HUES64 (cell line): ENCODE results near the gene CACNG8.
A peak's percentile ranks its signal among the peaks of the same experiment; 100 is the strongest.

Experiments
- H3K27ac ChIP-seq: 2 replicates; pipeline ENCODE4 v1.7.0; 2013; ENCODE audit warnings: low read depth, low read length, inconsistent platforms
- H3K27me3 ChIP-seq: 2 replicates; pipeline ENCODE4 v1.6.1; 2013; ENCODE audit warnings: mild to moderate bottlenecking, low read length; ENCODE audit not compliant: insufficient read depth
- H3K36me3 ChIP-seq: 2 replicates; pipeline ENCODE4 v1.6.1; 2013; ENCODE audit warnings: mild to moderate bottlenecking, low read length; ENCODE audit not compliant: insufficient read depth
- H3K4me1 ChIP-seq: 2 replicates; pipeline ENCODE4 v1.6.1; 2013; ENCODE audit warnings: mild to moderate bottlenecking, low read length, moderate library complexity; ENCODE audit not compliant: insufficient read depth
- H3K4me3 ChIP-seq: 2 replicates; pipeline ENCODE4 v1.5.1; 2013; ENCODE audit warnings: mild to moderate bottlenecking, low read length, moderate library complexity
- H3K9ac ChIP-seq: 2 replicates; pipeline ENCODE4 v1.6.1; 2013; ENCODE audit warnings: mild to moderate bottlenecking, low read depth, low read length
- H3K9me3 ChIP-seq: 2 replicates; pipeline ENCODE4 v1.6.1; 2013; ENCODE audit warnings: low read depth, low read length; ENCODE audit not compliant: insufficient read depth
- WGBS: fragments of 150-250, 120-280 bp; methylation state at CpG from one replicate; pipeline ENCODE4 v1.1.7; 2013; ENCODE audit warnings: missing lambda C conversion rate; 5-methylcytosine and 5-hydroxymethylcytosine counted together

The CACNG8 gene

DNA sequence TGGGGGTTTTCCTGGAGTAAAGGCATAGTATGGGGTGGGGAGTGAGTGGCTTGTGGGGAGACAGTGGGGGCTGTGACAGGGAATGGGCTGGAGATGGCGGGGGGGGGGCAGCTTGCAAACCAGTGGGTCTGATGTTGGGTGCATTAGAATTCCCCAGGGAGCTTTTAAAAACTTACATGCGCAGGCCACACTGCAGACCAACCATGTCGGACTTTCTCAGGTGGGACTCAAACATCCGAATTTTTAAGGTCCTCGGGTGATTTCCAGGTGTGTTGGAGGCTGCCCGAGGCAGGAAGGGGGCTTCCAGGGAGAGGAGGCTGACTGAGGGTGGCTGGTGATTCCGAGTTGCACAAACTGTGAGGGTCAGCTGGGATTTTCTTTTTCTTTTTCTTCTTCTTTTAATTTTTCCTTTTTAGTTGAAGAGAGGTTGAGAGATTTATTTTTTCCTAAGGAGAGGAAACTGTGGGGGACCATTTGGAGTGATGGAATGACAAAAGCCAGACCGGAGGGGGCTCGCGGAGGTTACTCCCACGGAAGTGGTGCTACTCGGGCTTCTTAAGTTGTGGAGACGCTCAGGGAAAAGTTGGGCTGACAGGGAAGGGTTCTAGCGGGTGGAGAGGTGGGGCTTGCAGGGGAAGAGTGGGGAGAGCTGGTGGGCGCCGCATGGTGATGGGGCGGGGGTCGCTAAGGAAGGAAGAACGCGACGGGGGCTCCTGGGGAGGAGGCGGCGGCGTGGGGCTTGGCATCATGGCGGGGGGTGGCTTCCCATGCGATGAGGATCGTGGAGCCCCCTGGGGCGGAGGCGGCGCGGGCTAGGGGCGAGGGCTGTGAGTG lies 997 bp upstream of the CACNG8 start:
- no peaks in the 10 kb centered on the region for H3K9me3 ChIP-seq
- H3K4me3 ChIP-seq = peak overlapping the region; percentile 59
- H3K36me3 ChIP-seq = peaks cover 18% of the 10 kb centered on the region
- peaks cover 47% of the 10 kb centered on the region for H3K27me3 ChIP-seq
- H3K4me1 ChIP-seq = peaks cover 13% of the 10 kb centered on the region; the same call in 1 of the 2 replicates
- no peak overlapping the region for H3K9ac ChIP-seq
- no peak overlapping the region for H3K27ac ChIP-seq
- 3% methylated on average over 32 of the region's 32 CpGs for WGBS

DNA sequence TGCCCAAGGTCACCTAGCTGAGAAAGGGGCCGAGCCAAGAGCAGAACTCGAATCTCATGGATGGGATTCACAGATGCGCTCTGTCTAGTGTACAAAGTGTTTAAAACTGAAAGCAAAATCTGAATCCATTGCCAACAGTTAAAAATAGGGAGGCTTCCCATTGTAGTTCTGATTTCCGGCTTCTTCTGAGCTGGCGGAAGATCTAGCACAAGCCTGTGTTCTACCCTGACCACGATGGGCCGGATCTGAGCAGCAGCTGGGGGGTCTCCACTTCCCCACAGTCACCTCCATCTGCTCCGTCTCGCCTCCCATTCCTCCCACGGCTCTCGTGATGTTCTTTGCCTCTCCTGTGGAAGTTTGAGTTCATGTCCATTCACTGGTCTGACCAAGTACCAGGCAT lies 2.4 kb downstream of the CACNG8 start:
- WGBS = 91% methylated on average over 11 of the region's 11 CpGs
- Histone ChIP-seq H3K27ac (no peak overlapping the region), H3K4me1 (peaks cover 3% of the 10 kb centered on the region; the same call in 1 of the 2 replicates), H3K27me3 (peaks cover 33% of the 10 kb centered on the region), H3K9ac (no peak overlapping the region), H3K9me3 (no peaks in the 10 kb centered on the region), H3K36me3 (peaks cover 28% of the 10 kb centered on the region), H3K4me3 (no peak overlapping the region)

DNA sequence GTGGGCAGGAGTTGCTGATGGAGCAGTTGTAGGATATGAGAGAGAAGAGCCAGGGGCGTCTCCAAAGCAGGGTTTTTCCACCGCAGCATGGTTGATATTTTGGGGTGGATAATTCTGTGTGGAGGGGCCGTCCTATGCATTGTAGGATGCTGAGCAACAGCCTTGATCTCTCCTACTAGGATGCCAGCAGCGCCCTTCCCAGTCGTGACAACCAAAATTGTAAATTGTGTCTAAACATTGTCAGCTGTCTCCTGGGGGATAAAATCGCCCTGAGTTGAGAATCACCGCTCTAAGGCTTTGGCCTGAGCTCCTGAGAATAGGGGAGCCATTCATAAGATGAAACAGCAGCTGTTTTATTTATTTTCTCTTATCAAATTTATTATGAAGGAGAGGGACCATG lies 4.2 kb downstream of the CACNG8 start:
- Histone ChIP-seq H3K9me3 (no peaks in the 10 kb centered on the region), H3K4me1 (no peaks in the 10 kb centered on the region), H3K27me3 (peaks cover 18% of the 10 kb centered on the region), H3K4me3 (no peak overlapping the region), H3K36me3 (peaks cover 28% of the 10 kb centered on the region), H3K27ac (no peak overlapping the region), H3K9ac (no peak overlapping the region)
- 91% methylated on average over 7 of the region's 7 CpGs for WGBS

DNA sequence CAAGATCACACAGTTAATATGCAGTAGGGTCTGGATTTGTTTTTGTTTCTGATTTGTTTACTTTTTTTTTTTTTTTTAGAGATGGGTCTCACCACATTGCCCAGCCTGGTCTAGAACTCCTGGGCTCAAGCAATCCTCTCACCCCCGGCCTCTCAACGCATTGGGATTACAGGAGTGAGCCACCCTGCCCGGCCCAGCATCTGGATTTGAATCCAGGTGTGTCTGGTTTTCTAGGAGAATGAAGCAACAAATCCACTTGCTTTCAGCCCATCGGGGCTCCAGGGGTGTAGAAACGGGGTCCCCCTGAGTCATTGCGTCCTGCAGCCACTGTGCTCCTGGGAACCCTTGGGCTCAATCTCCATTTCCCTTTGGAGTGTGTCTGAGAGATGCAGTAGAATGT lies 6.6 kb downstream of the CACNG8 start:
- Histone ChIP-seq H3K4me1 (no peaks in the 10 kb centered on the region), H3K36me3 (peaks cover 34% of the 10 kb centered on the region), H3K4me3 (no peak overlapping the region), H3K9ac (no peak overlapping the region), H3K27ac (no peak overlapping the region), H3K9me3 (no peaks in the 10 kb centered on the region), H3K27me3 (peaks cover 1% of the 10 kb centered on the region; the same call in 1 of the 2 replicates)
- WGBS = 95% methylated on average over 6 of the region's 6 CpGs

DNA sequence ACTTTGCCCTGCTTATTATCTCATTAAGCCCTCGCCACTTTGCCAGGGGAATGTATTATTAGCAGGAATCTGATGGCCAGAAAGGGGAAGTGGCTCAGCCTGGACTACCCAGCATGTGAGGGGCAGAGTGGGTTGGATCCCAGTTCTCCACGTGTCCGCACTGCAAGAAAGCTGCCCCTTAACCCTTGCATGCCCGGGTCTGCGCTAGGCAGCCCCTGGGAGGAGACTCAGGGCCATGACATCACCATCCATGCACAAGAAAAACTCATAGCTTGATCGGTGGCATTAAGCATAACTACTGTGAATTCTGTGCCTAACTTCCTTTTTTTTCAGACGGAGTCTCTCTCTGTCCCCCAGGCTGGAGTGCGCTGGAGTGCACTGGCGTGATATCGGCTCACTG lies 8.9 kb downstream of the CACNG8 start:
- no peak overlapping the region for H3K4me3 ChIP-seq
- H3K9ac ChIP-seq = no peak overlapping the region
- H3K4me1 ChIP-seq = no peaks in the 10 kb centered on the region
- H3K9me3 ChIP-seq = no peaks in the 10 kb centered on the region
- WGBS = 80% methylated on average over 10 of the region's 10 CpGs
- no peaks in the 10 kb centered on the region for H3K27me3 ChIP-seq
- H3K36me3 ChIP-seq = peaks cover 18% of the 10 kb centered on the region
- H3K27ac ChIP-seq = no peak overlapping the region

DNA sequence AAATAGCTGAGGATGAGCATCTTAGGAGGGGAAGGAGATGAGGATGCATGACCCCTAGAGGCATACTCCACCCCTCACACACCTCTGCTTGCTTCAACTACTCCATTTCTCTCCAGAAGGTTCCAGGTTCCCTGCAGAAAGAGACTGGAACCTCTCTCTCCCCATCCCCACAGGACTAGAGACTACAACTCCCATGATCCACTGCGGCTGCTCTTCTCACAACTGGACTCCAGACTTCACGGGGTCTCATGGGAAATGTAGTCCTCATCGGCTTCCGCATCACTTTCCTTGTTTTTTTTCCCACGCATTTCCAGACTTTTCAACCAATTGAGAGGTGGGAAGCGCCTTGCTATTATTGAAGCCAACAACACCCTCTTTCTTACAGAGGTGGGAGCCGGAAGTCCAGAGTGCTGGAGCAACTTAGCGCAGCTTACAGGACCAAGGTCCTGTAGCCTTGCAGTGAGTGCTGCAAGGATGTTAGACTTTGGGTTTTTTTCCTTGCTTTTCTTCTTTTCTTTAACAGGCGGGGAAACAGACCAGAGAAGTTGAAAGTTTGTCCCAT lies 14.8 kb downstream of the CACNG8 start:
- Histone ChIP-seq H3K27ac (no peak overlapping the region; the same call in 1 of the 2 replicates), H3K36me3 (peaks cover 9% of the 10 kb centered on the region; the same call in 1 of the 2 replicates), H3K9me3 (no peaks in the 10 kb centered on the region), H3K4me1 (peaks cover 4% of the 10 kb centered on the region; the same call in 1 of the 2 replicates), H3K27me3 (peaks cover 11% of the 10 kb centered on the region; the same call in 1 of the 2 replicates), H3K4me3 (peak overlapping the region; percentile 62), H3K9ac (no peak overlapping the region)
- WGBS = 3% methylated on average over 9 of the region's 9 CpGs

DNA sequence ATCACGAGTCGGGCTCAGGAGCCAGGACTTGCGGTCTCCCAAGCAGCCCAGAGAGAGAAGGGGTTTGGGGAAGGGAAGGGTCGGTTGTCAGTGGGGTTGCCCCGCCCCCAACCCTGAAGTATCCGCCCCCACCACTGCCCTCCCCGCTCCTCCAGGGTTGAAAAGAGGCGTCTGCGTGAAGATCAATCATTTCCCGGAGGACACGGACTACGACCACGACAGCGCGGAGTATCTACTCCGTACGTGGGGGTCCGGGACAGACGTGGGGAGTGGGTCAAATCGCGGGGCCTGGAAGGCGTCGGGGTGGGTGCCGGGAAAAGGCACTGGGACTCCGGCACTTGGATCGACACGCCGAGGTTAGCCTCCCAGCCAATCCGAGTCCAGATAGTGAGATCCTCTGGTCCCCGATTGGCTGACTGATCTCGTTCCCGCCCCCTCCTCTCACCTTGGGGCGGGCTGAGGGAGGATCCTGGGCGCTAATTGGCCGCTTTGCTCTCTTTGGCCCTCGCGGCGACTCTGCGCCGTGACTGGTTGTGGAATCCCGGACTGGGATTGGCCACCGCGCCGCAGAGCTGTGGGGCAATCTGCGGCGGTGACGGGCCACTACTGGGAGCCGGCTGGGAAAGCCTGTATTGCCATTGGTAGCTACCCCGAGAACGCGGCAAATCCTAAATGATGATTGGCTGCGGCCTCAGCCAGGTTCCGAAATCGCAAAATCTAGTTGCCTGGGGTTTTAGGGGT lies 15.4 kb downstream of the CACNG8 start:
- WGBS = 2% methylated on average over 52 of the region's 54 CpGs
- H3K4me3 ChIP-seq = peak overlapping the region; percentile 62
- peak overlapping the region; percentile 30; the same call in 1 of the 2 replicates for H3K27ac ChIP-seq
- H3K27me3 ChIP-seq = peaks cover 12% of the 10 kb centered on the region; the same call in 1 of the 2 replicates
- H3K36me3 ChIP-seq = peaks cover 7% of the 10 kb centered on the region; the same call in 1 of the 2 replicates
- no peak overlapping the region for H3K9ac ChIP-seq
- H3K4me1 ChIP-seq = peaks cover 4% of the 10 kb centered on the region; the same call in 1 of the 2 replicates
- H3K9me3 ChIP-seq = no peaks in the 10 kb centered on the region

DNA sequence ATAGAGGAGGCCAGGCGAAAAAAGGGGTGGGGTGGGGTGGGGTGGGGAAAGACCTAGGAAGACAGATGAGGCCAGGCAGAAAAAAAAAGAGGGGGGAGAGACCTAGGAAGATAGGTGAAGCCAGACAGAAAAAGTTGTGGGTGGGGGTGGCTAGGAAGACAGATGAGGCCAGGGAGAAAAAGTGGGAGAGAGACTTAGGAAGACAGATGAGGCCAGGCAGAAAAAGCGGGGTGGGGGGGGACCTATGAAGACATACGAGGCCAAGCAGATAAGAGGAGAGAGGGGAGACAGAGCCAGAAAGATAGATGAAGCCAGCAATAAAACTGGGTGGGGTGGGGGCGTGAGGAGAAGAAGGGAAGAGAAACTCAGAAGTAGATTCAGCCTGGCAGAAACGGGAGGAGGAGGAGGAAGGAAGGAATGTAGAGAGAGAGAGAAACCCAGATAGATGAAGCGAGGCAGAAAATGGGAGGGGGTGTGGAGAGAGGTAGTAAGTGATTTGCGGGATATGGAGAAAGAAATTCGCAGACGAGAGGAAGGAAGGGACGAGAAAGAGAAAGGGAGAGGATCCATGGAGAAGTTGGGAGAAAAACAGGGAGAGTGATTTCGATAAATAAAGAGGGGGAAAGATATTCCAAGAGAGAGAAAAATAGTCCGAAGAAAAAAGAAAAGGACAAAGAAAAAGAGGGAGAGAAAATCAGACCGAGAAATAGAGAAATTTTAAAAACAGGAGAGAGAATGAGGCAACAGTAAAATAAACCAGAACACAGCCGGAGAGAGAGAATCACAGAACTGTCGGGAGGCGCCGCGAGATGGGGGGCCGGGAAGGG lies 16.5 kb downstream of the CACNG8 start:
- H3K4me3 ChIP-seq = peak overlapping the region; percentile 82
- peak overlapping the region; percentile 74 for H3K9ac ChIP-seq
- whole genome bisulfite sequencing = 9% methylated on average over 19 of the region's 19 CpGs
- peaks cover 21% of the 10 kb centered on the region; the same call in 1 of the 2 replicates for H3K27me3 ChIP-seq
- H3K36me3 ChIP-seq = 0 out of 2 replicates have a peak, but pooled peaks cover 2% of the 10 kb centered on the region
- no peaks in the 10 kb centered on the region for H3K9me3 ChIP-seq
- peaks cover 4% of the 10 kb centered on the region; the same call in 1 of the 2 replicates for H3K4me1 ChIP-seq
- H3K27ac ChIP-seq = peak overlapping the region; percentile 56

DNA sequence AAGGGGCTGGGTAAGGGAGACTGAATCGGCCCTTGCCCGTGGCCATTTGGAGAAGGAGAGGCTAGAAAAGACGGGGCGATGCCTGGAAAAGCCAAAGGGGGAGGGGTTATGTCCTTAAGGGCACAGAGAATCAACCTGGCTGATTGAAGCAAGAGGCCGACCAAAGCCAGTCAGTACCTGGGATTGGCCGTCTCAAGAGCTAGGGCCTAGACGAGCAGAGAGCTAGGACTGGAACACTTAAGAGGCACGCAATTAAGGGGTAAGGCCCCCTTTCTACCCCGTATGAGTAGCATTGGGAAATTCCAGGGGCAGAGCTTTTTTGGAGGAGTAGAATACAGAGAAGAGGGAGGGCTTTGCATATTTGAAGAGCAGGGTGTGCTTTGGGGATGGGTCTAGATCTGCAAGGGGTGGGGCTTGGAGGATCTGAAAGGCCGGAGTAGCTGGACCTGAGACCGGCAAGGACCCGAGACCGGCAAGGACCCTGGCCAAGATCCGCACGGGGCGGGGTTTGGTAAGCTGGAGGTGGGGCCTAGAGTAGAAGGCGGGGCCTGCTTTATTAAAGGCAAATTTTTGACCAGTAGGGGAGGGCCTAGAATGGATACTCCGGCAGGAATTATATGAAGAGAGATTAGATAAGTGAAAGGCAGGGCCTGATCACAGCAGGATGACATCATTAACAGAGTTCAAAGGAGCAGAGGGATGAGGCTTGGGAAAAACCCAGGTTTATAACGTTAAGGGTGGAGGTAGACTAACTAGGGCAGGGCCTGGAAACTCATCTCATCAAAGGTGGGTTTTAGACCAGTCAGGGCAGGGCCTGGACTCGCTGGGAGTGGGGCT lies 18.0 kb downstream of the CACNG8 start:
- Histone ChIP-seq H3K36me3 (no peaks in the 10 kb centered on the region), H3K27me3 (peaks cover 21% of the 10 kb centered on the region; the same call in 1 of the 2 replicates), H3K27ac (peak overlapping the region; percentile 86), H3K4me1 (peaks cover 4% of the 10 kb centered on the region; the same call in 1 of the 2 replicates), H3K9ac (0 out of 2 replicates have a peak overlapping the region, but pooled peaks have one; percentile 31), H3K9me3 (no peaks in the 10 kb centered on the region), H3K4me3 (peak overlapping the region; percentile 82)
- 11% methylated on average over 20 of the region's 20 CpGs for WGBS
